Measurements from ENCODE around the gene UCHL5. TPM values are rescaled to one million over a fixed set of nuclear protein-coding genes. Genes with fewer than 3 reads are reported as not detected.
"Not testable (repeated sequence)": the region's sequence is repeated elsewhere in the genome, so short reads cannot be mapped to it uniquely, and the experiment has no call there.

The UCHL5 gene
- total RNA-seq, 4 donors from 2014 or later = 23.7 to 63.2 (median 35.4) TPM

DNA sequence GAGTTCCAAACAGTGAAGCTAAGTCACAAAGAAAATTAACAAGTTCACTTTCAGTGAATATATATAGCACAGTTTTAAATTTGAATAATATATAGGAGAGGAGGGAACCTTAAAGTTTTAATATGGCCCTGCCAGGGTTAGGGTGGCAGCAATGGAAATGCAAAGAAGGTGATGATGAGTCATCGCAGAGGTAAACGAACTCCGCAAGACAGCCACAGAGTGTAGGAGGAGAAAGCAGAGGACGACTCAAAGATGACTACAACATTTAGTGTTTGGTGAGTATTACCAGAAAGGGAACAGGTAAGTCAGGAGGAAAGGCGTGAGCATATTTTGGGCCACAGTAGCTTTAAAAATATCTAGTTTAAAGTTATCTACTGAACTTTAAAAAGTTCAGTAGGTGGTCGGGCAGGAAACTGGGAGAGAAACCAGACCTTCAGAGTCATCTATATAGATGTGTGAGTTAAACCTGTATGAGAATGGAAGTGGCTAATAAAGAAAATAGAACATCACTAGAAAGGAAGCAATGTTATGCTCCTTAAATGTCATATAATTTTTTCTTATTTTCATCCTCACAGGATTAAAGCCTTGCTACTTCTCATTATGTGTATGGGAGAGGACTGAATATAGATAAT lies 75.7 kb downstream of the UCHL5 start:
- Histone ChIP-seq H3K27ac (no peak overlapping the region), H3K4me1 (no peaks in the 10 kb centered on the region), H3K4me3 (no peak overlapping the region), H3K9me3 (no peaks in the 10 kb centered on the region), H3K27me3 (no peaks in the 10 kb centered on the region), H3K36me3 (no peaks in the 10 kb centered on the region)
- WGBS = 63% methylated on average over 6 of the region's 6 CpGs
- TF ChIP-seq POLR2A (IDR thresholded peaks at IDR 0.05) (no peak), EP300 (IDR thresholded peaks at IDR 0.05) (no peak), POLR2AphosphoS5 (IDR thresholded peaks at IDR 0.05) (no peak)
- TF ChIP-seq, protein P1, sequence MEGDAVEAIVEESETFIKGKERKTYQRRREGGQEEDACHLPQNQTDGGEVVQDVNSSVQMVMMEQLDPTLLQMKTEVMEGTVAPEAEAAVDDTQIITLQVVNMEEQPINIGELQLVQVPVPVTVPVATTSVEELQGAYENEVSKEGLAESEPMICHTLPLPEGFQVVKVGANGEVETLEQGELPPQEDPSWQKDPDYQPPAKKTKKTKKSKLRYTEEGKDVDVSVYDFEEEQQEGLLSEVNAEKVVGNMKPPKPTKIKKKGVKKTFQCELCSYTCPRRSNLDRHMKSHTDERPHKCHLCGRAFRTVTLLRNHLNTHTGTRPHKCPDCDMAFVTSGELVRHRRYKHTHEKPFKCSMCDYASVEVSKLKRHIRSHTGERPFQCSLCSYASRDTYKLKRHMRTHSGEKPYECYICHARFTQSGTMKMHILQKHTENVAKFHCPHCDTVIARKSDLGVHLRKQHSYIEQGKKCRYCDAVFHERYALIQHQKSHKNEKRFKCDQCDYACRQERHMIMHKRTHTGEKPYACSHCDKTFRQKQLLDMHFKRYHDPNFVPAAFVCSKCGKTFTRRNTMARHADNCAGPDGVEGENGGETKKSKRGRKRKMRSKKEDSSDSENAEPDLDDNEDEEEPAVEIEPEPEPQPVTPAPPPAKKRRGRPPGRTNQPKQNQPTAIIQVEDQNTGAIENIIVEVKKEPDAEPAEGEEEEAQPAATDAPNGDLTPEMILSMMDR (IDR thresholded peaks at IDR 0.05) = no peak
- DNase-seq (ENCODE audit: low spot score in 2 of 2) = no peak

DNA sequence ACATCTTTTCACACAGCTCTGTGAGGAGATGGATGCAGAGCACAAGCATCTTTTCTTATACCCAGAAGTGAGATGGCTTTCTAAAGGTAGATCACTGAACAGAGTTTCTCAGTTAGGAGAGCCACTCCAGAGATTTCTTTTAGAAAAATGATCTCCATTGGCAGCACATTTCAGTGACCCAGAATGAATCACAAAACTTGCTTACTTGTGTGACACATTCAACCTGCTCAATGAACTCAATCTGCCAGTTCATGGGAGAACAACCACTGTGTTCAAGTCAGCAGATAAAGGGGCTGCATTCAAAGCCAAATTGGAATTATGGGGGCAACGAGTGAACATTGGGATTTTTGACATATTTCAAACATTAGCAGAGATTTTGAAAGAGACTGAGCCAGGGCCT lies 78.3 kb downstream of the UCHL5 start:
- no peak overlapping the region for H3K4me3 ChIP-seq
- no peaks in the 10 kb centered on the region for H3K27me3 ChIP-seq
- H3K36me3 ChIP-seq = no peaks in the 10 kb centered on the region
- no peak for DNase-seq (ENCODE audit: low spot score in 2 of 2)
- TF ChIP-seq, protein P1 (IDR thresholded peaks at IDR 0.05) = no peak
- TF ChIP-seq POLR2AphosphoS5 (IDR thresholded peaks at IDR 0.05) = no peak
- no peak for TF ChIP-seq EP300 (IDR thresholded peaks at IDR 0.05)
- no peak for TF ChIP-seq POLR2A (IDR thresholded peaks at IDR 0.05)
- no peaks in the 10 kb centered on the region for H3K9me3 ChIP-seq
- H3K27ac ChIP-seq = no peak overlapping the region
- 70% methylated on average over 1 of the region's 1 CpG for WGBS
- H3K4me1 ChIP-seq = no peaks in the 10 kb centered on the region

DNA sequence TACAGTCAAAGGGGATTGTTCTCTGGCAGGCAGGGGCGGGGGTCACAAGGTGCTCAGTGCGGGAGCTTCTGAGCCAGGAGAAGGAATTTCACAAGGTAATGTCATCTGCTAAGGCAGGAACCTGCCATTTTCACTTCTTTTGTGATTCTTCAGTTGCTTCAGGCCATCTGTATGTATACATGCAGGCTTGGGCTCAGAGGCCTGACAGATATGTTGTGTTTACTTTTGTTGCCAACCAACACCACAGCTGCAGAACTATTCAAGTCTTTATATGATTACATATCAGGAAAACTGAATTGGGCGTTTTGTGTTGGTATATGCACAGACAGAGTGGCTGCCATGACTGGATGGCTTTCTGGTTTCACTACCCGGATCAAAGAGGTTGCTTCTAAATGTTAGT lies 78.8 kb downstream of the UCHL5 start:
- not testable (repeated sequence) for H3K27ac ChIP-seq; H3K4me3 ChIP-seq; H3K4me1 ChIP-seq; DNase-seq (ENCODE audit: low spot score in 2 of 2); H3K27me3 ChIP-seq; H3K36me3 ChIP-seq; H3K9me3 ChIP-seq
- WGBS = 82% methylated on average over 4 of the region's 4 CpGs

DNA sequence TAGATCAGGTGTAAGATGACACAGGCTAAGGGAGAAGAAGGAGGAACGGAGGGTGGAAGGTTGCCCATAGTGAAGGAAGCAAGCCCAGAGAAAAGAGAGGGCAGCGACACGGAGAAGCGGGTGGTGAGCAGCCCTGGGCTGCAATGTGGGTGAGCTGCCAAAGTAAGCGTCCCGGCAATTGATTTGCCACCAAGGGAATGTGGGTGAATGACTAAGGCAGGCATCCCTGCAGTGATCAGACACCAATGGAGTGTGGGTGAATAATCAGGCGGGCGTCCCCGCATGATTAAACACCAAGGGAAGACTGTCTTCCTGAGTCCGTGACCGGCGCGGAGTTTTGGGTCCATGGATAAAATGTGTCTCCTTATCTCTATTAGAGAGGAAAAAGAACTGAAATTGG lies 79.6 kb downstream of the UCHL5 start:
- 93% methylated on average over 13 of the region's 13 CpGs for WGBS
- DNase-seq (ENCODE audit: low spot score in 2 of 2) = no peak
- Histone ChIP-seq H3K36me3 (no peaks in the 10 kb centered on the region), H3K27ac (no peak overlapping the region), H3K4me3 (no peak overlapping the region), H3K9me3 (no peaks in the 10 kb centered on the region), H3K27me3 (no peaks in the 10 kb centered on the region), H3K4me1 (no peaks in the 10 kb centered on the region)
- no peak for TF ChIP-seq EP300 (IDR thresholded peaks at IDR 0.05)
- TF ChIP-seq POLR2AphosphoS5 (IDR thresholded peaks at IDR 0.05) = no peak
- TF ChIP-seq, protein P1 (IDR thresholded peaks at IDR 0.05) = no peak
- no peak for TF ChIP-seq POLR2A (IDR thresholded peaks at IDR 0.05)

DNA sequence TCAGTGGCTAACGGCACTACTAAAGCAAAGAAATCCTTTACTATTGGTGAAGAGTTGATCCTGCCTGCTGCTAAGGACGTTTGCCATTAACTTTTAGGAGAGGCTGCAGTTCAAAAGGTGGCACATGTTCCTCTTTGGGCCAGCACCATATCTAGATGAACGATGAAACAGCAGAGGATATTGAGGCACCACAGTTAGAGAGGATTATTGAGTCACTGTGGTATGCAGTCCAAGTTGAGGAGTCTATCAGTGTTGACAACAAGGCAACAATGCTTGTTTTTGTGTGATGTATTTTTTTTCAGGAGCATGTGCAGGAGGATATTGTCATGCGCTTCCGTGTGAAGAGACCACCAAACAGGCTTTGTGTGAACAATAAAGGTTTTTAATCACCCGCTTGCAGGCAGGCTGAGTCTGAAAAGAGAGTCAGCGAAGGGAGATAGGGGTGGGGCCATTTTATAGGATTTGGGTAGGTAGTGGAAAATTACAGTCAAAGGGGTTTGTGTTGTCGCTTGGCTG lies 80.9 kb downstream of the UCHL5 start:
- no peaks in the 10 kb centered on the region for H3K9me3 ChIP-seq
- H3K27me3 ChIP-seq = no peaks in the 10 kb centered on the region
- TF ChIP-seq POLR2AphosphoS5 (IDR thresholded peaks at IDR 0.05) (no peak), EP300 (IDR thresholded peaks at IDR 0.05) (no peak), POLR2A (IDR thresholded peaks at IDR 0.05) (no peak)
- TF ChIP-seq, protein P1 (IDR thresholded peaks at IDR 0.05) = no peak
- no peaks in the 10 kb centered on the region for H3K4me1 ChIP-seq
- no peak for DNase-seq (ENCODE audit: low spot score in 2 of 2)
- 90% methylated on average over 8 of the region's 8 CpGs for WGBS
- H3K4me3 ChIP-seq = no peak overlapping the region
- H3K36me3 ChIP-seq = no peaks in the 10 kb centered on the region
- no peak overlapping the region for H3K27ac ChIP-seq

Measured in suprapubic skin (tissue), 4 donors.